HTERT RPE-1 (cell line): ENCODE measurements around the gene DNHD1.
"Not testable (repeated sequence)": the region's sequence is repeated elsewhere in the genome, so short reads cannot be mapped to it uniquely, and the experiment has no call there.

Experiments
- in situ Hi-C: fragments of 300-500 bp; cut with MboI; formaldehyde crosslinking; loops from 4 replicates; pipeline ENCODE4 v1.14.3; 2020; ENCODE audit warnings: low sequenced_read_pairs

The DNHD1 gene

GRCh38 chr11:6476571-6476970 is 20.5 kb upstream of the DNHD1 start:
- in situ Hi-C loops: no loop called here

GRCh38 chr11:6480299-6480914 is 16.7 kb upstream of the DNHD1 start:
- in situ Hi-C loops: no loop called here

GRCh38 chr11:6481012-6481923 is 15.8 kb upstream of the DNHD1 start, which contains the start of the genes ARFIP2 and TIMM10B:
Gene ARFIP2, minus strand, starts transcription at chr11:6481331. Its CDS starts 910 bp downstream, at chr11:6480421.
Gene TIMM10B, plus strand, starts transcription at chr11:6481501. Its CDS starts 16 bp downstream, at chr11:6481517.
- in situ Hi-C loops: no loop called here

GRCh38 chr11:6481924-6482275 is 15.2 kb upstream of the DNHD1 start:
- in situ Hi-C loops: no loop called here

- in situ Hi-C loops: no loop called here
Observed at GRCh38 chr11:6482441-6482840, 14.6 kb upstream of the DNHD1 start.

GRCh38 chr11:6483015-6483414 is 14.1 kb upstream of the DNHD1 start:
- in situ Hi-C loops: no loop called here

GRCh38 chr11:6485661-6486060 is 11.4 kb upstream of the DNHD1 start:
- in situ Hi-C loops: no loop called here

- in situ Hi-C loops: no loop called here
Observed at GRCh38 chr11:6486256-6486655, 10.8 kb upstream of the DNHD1 start.

- in situ Hi-C loops: no loop called here
Observed at GRCh38 chr11:6486938-6487337, 10.1 kb upstream of the DNHD1 start.

GRCh38 chr11:6488342-6488741 is 8.7 kb upstream of the DNHD1 start:
- in situ Hi-C loops: no loop called here

- in situ Hi-C loops: no loop called here
Observed at GRCh38 chr11:6488821-6489220, 8.3 kb upstream of the DNHD1 start.

- in situ Hi-C loops: no loop called here
Observed at GRCh38 chr11:6489306-6489705, 7.8 kb upstream of the DNHD1 start.

- in situ Hi-C loops: no loop called here
Observed at GRCh38 chr11:6498121-6498520, 1.0 kb downstream of the DNHD1 start.

GRCh38 chr11:6498544-6498943 is 1.5 kb downstream of the DNHD1 start:
- in situ Hi-C loops: no loop called here

- in situ Hi-C loops: no loop called here
Observed at GRCh38 chr11:6502382-6502781, 5.3 kb downstream of the DNHD1 start.

- in situ Hi-C loops: no loop called here
Observed at GRCh38 chr11:6504166-6504565, 7.1 kb downstream of the DNHD1 start.

- in situ Hi-C loops: no loop called here
Observed at GRCh38 chr11:6505577-6506240, 8.6 kb downstream of the DNHD1 start.

- in situ Hi-C loops: no loop called here
Observed at GRCh38 chr11:6516865-6517264, 19.8 kb downstream of the DNHD1 start.

GRCh38 chr11:6520265-6520664 is 23.2 kb downstream of the DNHD1 start:
- in situ Hi-C loops: no loop called here

GRCh38 chr11:6521946-6522345 is 24.9 kb downstream of the DNHD1 start:
- in situ Hi-C loops: not testable (repeated sequence)

GRCh38 chr11:6523253-6523652 is 26.2 kb downstream of the DNHD1 start:
- in situ Hi-C loops: no loop called here
